GM23338 (cell line): Measurements from ENCODE around the gene SYT9. TPM values are rescaled to one million over a fixed set of nuclear protein-coding genes. Genes with fewer than 3 reads are reported as not detected.

Experiments used
- ATAC-seq: fragments of 200-7000 bp; cut with Tn5 transposase; 3 replicates; pipeline ENCODE4 v1.9.1; 2020
- DNase-seq: peaks from one replicate; pipeline ENCODE4 v3.0.0-alpha.2; 2015; ENCODE audit warnings: low spot score
- H2AFZ ChIP-seq: fragments of 200-600 bp; sonication (generic); 2 replicates; pipeline ENCODE4 v1.8.0; 2016; ENCODE audit warnings: antibody characterized with exemption, mild to moderate bottlenecking, moderate library complexity
- H3F3A ChIP-seq: fragments of 200-600 bp; sonication (generic); replicated peaks from 2 replicates; pipeline ENCODE4 v1.8.0; 2017; ENCODE audit warnings: antibody characterized with exemption, mixed run types, low read depth
- H3K27ac ChIP-seq: fragments of 200-600 bp; sonication (generic); 2 replicates; pipeline ENCODE4 v1.6.1; 2016; ENCODE audit warnings: low read depth
- H3K27me3 ChIP-seq: fragments of 200-600 bp; sonication (generic); 2 replicates; pipeline ENCODE4 v1.8.0; 2016; ENCODE audit warnings: mild to moderate bottlenecking, mixed run types, moderate library complexity; ENCODE audit not compliant: insufficient read depth
- H3K36me3 ChIP-seq: fragments of 200-600 bp; sonication (generic); 2 replicates; pipeline ENCODE4 v1.8.0; 2016; ENCODE audit warnings: mild to moderate bottlenecking; ENCODE audit not compliant: insufficient read depth
- H3K4me1 ChIP-seq: fragments of 200-600 bp; sonication (generic); 2 replicates; pipeline ENCODE4 v1.8.0; 2016; ENCODE audit warnings: mild to moderate bottlenecking, moderate library complexity; ENCODE audit not compliant: insufficient read depth
- H3K4me2 ChIP-seq: fragments of 200-600 bp; sonication (generic); 2 replicates; pipeline ENCODE4 v1.7.1; 2017; ENCODE audit warnings: mixed run types
- H3K4me3 ChIP-seq: fragments of 200-600 bp; sonication (generic); 2 replicates; pipeline ENCODE4 v1.6.1; 2016; ENCODE audit warnings: mixed run types
- H3K79me2 ChIP-seq: fragments of 200-600 bp; sonication (generic); replicated peaks from 2 replicates; pipeline ENCODE4 v1.8.0; 2017; ENCODE audit warnings: mild to moderate bottlenecking; ENCODE audit not compliant: insufficient read depth
- H3K9me2 ChIP-seq: fragments of 200-600 bp; sonication (generic); 2 replicates; pipeline ENCODE4 v1.8.0; 2017; ENCODE audit not compliant: insufficient read depth
- H4K20me1 ChIP-seq: fragments of 200-600 bp; sonication (generic); replicated peaks from 2 replicates; pipeline ENCODE4 v1.8.0; 2017; ENCODE audit warnings: mild to moderate bottlenecking; ENCODE audit not compliant: insufficient read depth
- H3K27ac Mint-ChIP-seq: 2 replicates; pipeline ENCODE4 v1.8.0; 2020; ENCODE audit warnings: inconsistent platforms, mild to moderate bottlenecking, moderate library complexity, mixed read lengths
- H3K27me3 Mint-ChIP-seq: 3 replicates; pipeline ENCODE4 v1.8.0; 2022; ENCODE audit warnings: low read depth, mild to moderate bottlenecking, moderate library complexity, mixed read lengths, inconsistent platforms; ENCODE audit not compliant: insufficient read depth, poor library complexity
- H3K36me3 Mint-ChIP-seq: 3 replicates; pipeline ENCODE4 v1.8.0; 2021; ENCODE audit warnings: low read depth, mild to moderate bottlenecking, inconsistent platforms, moderate library complexity, mixed read lengths
- H3K4me1 Mint-ChIP-seq: 3 replicates; pipeline ENCODE4 v1.8.0; 2020; ENCODE audit warnings: mild to moderate bottlenecking, inconsistent platforms, mixed read lengths
- H3K4me3 Mint-ChIP-seq: 3 replicates; pipeline ENCODE4 v1.8.0; 2021; ENCODE audit warnings: moderate library complexity, mild to moderate bottlenecking, inconsistent platforms, mixed read lengths
- H3K9me3 Mint-ChIP-seq: 3 replicates; pipeline ENCODE4 v1.8.0; 2020; ENCODE audit warnings: moderate library complexity, mild to moderate bottlenecking, inconsistent platforms, mixed read lengths
- CREB1 ChIP-seq: fragments of 250-450 bp; sonication (Bioruptor Pico); IDR thresholded peaks from 2 replicates; pipeline ENCODE4 v1.5.0; 2020; ENCODE audit warnings: low read depth, mild to moderate bottlenecking, moderate library complexity
- ETS1 ChIP-seq: IDR thresholded peaks from 2 replicates; pipeline ENCODE4 v1.6.1; 2016; ENCODE audit warnings: antibody characterized with exemption
- EZH2 ChIP-seq: fragments of 200-600 bp; sonication (generic); IDR thresholded peaks from one replicate; pipeline ENCODE4 v1.8.0; 2017; ENCODE audit warnings: antibody characterized with exemption, mild to moderate bottlenecking, low read depth; ENCODE audit not compliant: unreplicated experiment
- EZH2phosphoT487 ChIP-seq: fragments of 200-600 bp; sonication (generic); IDR thresholded peaks from one replicate; pipeline ENCODE4 v1.8.1; 2018; ENCODE audit warnings: antibody characterized with exemption; ENCODE audit not compliant: unreplicated experiment
- JUNB ChIP-seq: IDR thresholded peaks from one replicate; pipeline ENCODE4 v1.6.1; 2016; ENCODE audit warnings: antibody characterized with exemption; ENCODE audit not compliant: unreplicated experiment
- NANOG ChIP-seq: IDR thresholded peaks from 2 replicates; pipeline ENCODE4 v1.6.1; 2016; ENCODE audit warnings: antibody characterized with exemption, borderline replicate concordance
- POLR2AphosphoS5 ChIP-seq: IDR thresholded peaks from 2 replicates; pipeline ENCODE4 v1.6.1; 2016; ENCODE audit warnings: antibody characterized with exemption, low read depth
- REST ChIP-seq: IDR thresholded peaks from one replicate; pipeline ENCODE4 v1.6.1; 2018; ENCODE audit warnings: antibody characterized with exemption; ENCODE audit not compliant: unreplicated experiment
- ZNF114 ChIP-seq: fragments of 250-450 bp; sonication (Bioruptor Pico); IDR thresholded peaks from 2 replicates; pipeline ENCODE4 v1.5.0; 2020; ENCODE audit warnings: mild to moderate bottlenecking, moderate library complexity
- ZNF462 ChIP-seq: fragments of 250-450 bp; sonication (Bioruptor Pico); IDR thresholded peaks from 2 replicates; pipeline ENCODE4 v1.5.0; 2020; ENCODE audit warnings: mild to moderate bottlenecking, moderate library complexity
- polyA plus RNA-seq: library from polyadenylated mRNA; unstranded; fragments of >200 nt; fragmentation: Nextera tagmentation; extraction: Ambion mirVana; gene quantifications from 2 replicates; pipeline ENCODE4 v1.2.1, GENCODE V29; 2016
- total RNA-seq: library from RNA; depleted of rRNA; stranded (reverse); fragments of >200 nt; shearing (Covaris generic); gene quantifications from 2 replicates; pipeline ENCODE4 v1.2.3, GENCODE V29; 2014

Gene SYT9
- total and polyA plus RNA-seq, 2 experiments from 2014 or later: 0.91 to 2.4 TPM

- TF ChIP-seq REST (no peak), POLR2AphosphoS5 (no peak)
These were observed 6.0 kb downstream of the SYT9 start (continued) for GRCh38 chr11:7257724-7258123.

- Histone ChIP-seq H3K4me1 (no peaks in the 10 kb centered on the region), H3K27me3 (no peaks in the 10 kb centered on the region), H3K9me2 (peaks cover 3% of the 10 kb centered on the region; the same call in 1 of the 2 replicates), H3K79me2 (no peaks in the 10 kb centered on the region), H3K27ac (no peak overlapping the region), H3K4me3 (no peak overlapping the region), H3K4me2 (no peak overlapping the region), H2AFZ (no peak overlapping the region), H3K36me3 (no peaks in the 10 kb centered on the region), H4K20me1 (no peaks in the 10 kb centered on the region), H3F3A (no peaks in the 10 kb centered on the region)
- Mint-ChIP-seq H3K27ac (no peak overlapping the region), H3K27me3 (no peaks in the 10 kb centered on the region), H3K4me3 (no peak overlapping the region), H3K4me1 (peaks cover 3% of the 10 kb centered on the region; the same call in 1 of the 3 replicates), H3K9me3 (no peaks in the 10 kb centered on the region), H3K36me3 (no peaks in the 10 kb centered on the region)
- no peak for TF ChIP-seq POLR2AphosphoS5
- TF ChIP-seq CREB1: no peak
- no peak for TF ChIP-seq EZH2
- TF ChIP-seq NANOG: no peak
- no peak for TF ChIP-seq JUNB
- no peak for TF ChIP-seq ZNF114 (CRISPR knock-in tag)
- no peak for TF ChIP-seq ETS1
- TF ChIP-seq ZNF462 (CRISPR knock-in tag): no peak
- no peak for TF ChIP-seq EZH2phosphoT487
- ATAC-seq (no peak), DNase-seq (no peak)
These were observed 9.9 kb downstream of the SYT9 start for GRCh38 chr11:7261578-7261977.
